ENCODE results near the gene PDE4C. TPM values are rescaled to one million over a fixed set of nuclear protein-coding genes. Genes with fewer than 3 reads are reported as not detected.

PDE4C gene
- total and polyA plus RNA-seq, 2 experiments from 2014 or later = 1.1 to 8.3 TPM

DNA sequence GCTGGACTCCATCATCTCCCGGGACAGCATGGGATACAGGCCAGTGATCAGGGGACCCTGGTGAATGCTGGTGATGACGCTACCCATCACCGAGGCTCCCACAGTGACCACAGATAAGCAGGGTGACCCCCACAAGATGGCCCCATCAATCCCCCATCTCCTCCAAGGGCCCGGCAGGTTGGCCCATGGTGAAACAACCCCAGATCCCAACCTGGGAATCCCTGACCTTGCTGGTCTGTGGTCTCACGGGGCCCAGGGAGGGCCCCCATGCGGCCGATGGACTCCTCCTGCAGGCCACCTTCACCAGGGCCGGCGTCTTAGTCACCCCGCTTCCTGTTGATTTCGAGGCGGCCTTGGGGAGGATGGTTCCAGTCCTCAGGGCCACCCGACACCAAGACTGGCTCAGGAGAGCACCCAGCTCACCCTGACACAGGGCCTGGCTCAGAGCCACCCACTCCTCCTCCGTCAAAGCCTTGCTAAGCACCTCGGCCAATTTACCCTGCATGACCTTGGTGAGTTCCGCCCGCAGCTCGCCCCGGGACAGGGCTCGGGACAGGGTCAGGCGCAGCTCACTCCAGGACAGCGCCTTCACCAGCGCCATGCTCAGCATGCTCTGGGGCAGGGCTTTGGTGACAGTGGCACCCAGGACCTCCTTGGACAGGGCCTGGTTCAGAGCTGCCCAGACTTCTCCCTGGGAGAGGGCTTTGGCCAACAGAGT lies 38.1 kb upstream of the PDE4C start:
- no peak for DNase-seq (ENCODE audit: low read depth in 1 of 2, low spot score in 1 of 2)
- Histone ChIP-seq H3K4me3 (no peak overlapping the region), H3K27me3 (no peaks in the 10 kb centered on the region), H3K27ac (no peak overlapping the region), H3K4me1 (ENCODE audit: low read depth) (no peaks in the 10 kb centered on the region), H3K36me3 (no peaks in the 10 kb centered on the region), H3K9me3 (ENCODE audit: low read depth) (no peaks in the 10 kb centered on the region)
- no peak for TF ChIP-seq CTCF (IDR thresholded peaks at IDR 0.05; ENCODE audit: low read depth, low read length)

DNA sequence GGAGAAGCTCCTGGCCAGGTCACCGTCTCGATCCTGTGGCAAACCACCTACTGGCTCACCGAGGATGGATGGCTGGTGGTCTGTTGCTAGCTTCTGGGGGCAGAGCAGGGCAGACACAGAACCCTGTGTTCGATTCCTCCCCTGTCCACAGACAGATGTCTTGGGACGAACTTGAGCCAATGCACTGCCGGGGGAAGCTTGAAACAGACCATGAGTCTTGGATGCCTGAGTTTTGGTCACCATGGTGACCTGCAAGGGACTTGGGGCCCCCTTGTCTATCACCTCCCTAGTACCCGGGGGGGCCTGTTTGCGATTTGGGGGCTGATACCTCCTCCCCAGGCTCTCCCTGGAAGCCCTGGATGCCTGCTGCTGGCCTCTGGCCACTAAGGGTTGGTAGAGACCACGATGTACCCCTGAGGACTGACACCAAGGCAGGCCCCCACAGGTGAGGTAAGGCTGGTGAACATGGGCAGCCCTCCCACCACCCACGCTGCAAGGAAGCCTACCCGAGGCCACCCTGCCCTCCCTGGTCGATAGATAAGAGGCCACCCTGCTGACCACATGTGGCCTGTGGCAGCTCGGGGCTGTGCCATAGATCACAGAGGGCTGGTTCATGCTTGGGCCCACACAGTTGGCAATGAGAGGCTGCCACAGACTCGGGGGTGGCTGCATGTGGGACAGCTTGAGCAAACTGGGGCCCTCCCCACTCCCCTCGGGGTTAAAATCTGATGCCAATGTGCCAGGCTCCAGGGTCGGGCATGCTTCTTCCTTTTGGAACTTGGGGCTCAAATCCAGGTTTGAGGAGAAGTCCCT lies 37.3 kb upstream of the PDE4C start:
- no peak overlapping the region for H3K4me3 ChIP-seq
- no peaks in the 10 kb centered on the region for H3K4me1 ChIP-seq (ENCODE audit: low read depth)
- no peak for DNase-seq (ENCODE audit: low read depth in 1 of 2, low spot score in 1 of 2)
- no peaks in the 10 kb centered on the region for H3K36me3 ChIP-seq
- no peaks in the 10 kb centered on the region for H3K9me3 ChIP-seq (ENCODE audit: low read depth)
- TF ChIP-seq CTCF (IDR thresholded peaks at IDR 0.05; ENCODE audit: low read depth, low read length) = no peak
- H3K27ac ChIP-seq = no peak overlapping the region
- no peaks in the 10 kb centered on the region for H3K27me3 ChIP-seq

DNA sequence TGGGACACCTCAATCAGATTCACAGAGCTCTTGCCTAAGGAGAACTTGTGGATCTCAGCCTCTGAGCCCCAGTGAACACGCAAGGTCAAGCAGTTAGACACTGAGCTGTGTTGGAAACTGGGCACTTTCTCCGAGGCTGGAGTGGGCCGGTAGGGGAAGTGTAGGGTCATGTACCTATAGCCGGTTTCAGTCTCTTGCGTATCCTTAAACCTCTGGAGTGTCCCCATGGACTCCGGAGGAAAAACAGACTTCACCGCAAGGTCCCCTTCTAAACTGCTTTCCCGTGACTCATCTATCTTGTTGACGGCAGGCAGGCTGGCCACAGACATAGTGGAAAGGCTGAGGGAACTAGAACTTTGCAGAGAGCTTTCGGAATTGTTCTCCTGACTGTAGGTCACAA lies 36.7 kb upstream of the PDE4C start:
- H3K27ac ChIP-seq = no peak overlapping the region
- no peaks in the 10 kb centered on the region for H3K9me3 ChIP-seq (ENCODE audit: low read depth)
- no peaks in the 10 kb centered on the region for H3K27me3 ChIP-seq
- no peak for TF ChIP-seq CTCF (IDR thresholded peaks at IDR 0.05; ENCODE audit: low read depth, low read length)
- H3K36me3 ChIP-seq = no peaks in the 10 kb centered on the region
- peak in 1 of 2 donors; percentile 17 for DNase-seq (ENCODE audit: low read depth in 1 of 2, low spot score in 1 of 2)
- no peaks in the 10 kb centered on the region for H3K4me1 ChIP-seq (ENCODE audit: low read depth)
- no peak overlapping the region for H3K4me3 ChIP-seq

GRCh38 chr19:18262144-18262543 lies 35.9 kb upstream of the PDE4C start:
- no peak for TF ChIP-seq CTCF (IDR thresholded peaks at IDR 0.05; ENCODE audit: low read depth, low read length)
- no peak overlapping the region for H3K4me3 ChIP-seq
- H3K27me3 ChIP-seq = no peaks in the 10 kb centered on the region
- no peaks in the 10 kb centered on the region for H3K9me3 ChIP-seq (ENCODE audit: low read depth)
- H3K36me3 ChIP-seq = no peaks in the 10 kb centered on the region
- H3K27ac ChIP-seq = no peak overlapping the region
- H3K4me1 ChIP-seq (ENCODE audit: low read depth) = no peaks in the 10 kb centered on the region
- no peak for DNase-seq (ENCODE audit: low read depth in 1 of 2, low spot score in 1 of 2)

GRCh38 chr19:18261474-18261873 lies 35.2 kb upstream of the PDE4C start:
- Histone ChIP-seq H3K4me3 (no peak overlapping the region), H3K9me3 (ENCODE audit: low read depth) (no peaks in the 10 kb centered on the region), H3K4me1 (ENCODE audit: low read depth) (no peaks in the 10 kb centered on the region), H3K36me3 (no peaks in the 10 kb centered on the region), H3K27me3 (no peaks in the 10 kb centered on the region), H3K27ac (no peak overlapping the region)
- no peak for TF ChIP-seq CTCF (IDR thresholded peaks at IDR 0.05; ENCODE audit: low read depth, low read length)
- DNase-seq (ENCODE audit: low read depth in 1 of 2, low spot score in 1 of 2) = no peak

Data from cardiac muscle cell (in vitro differentiated cells and primary cell).